ENCODE measurements around the gene RNF5. TPM values are rescaled to one million over a fixed set of nuclear protein-coding genes. Genes with fewer than 3 reads are reported as not detected.

Gene RNF5
- total RNA-seq, 4 donors from 2014 or later, result 78.8 to 101 (median 88.0) TPM

DNA sequence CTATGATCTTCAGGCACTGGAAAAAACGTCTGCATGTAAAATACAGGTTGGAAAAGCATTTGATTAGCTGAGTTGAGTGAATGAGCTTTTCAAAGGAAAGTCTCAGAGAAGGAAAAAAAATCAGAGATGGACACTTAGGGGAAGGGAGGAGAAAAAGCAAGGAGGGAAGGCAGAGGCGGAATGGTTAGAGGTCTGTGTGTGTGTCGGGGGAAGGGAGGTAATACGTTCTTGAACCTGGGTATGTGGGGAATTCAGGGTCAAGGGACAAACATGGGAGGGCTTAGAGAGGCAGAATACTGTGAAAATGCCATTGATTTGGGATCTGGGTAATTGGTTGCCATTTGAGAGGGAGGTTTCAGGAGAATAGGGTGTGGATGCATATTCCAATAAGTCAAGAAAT, 31.5 kb upstream of the RNF5 start:
- Histone ChIP-seq H3K36me3 (peaks cover 0 to 18% of the 10 kb centered on the region in 2 donors), H3K27ac (no peak overlapping the region), H3K4me1 (peaks cover 0 to 24% (median 7%) of the 10 kb centered on the region in 3 donors), H3K4me3 (no peak overlapping the region), H3K27me3 (no peaks in the 10 kb centered on the region), H3K9me3 (no peaks in the 10 kb centered on the region)
- no peak for ATAC-seq
- 29 to 36% methylated on average over 4 of the region's 4 CpGs for WGBS, 2 donors (ENCODE audit: low coverage in 1 of 2)
- TF ChIP-seq, protein P1, sequence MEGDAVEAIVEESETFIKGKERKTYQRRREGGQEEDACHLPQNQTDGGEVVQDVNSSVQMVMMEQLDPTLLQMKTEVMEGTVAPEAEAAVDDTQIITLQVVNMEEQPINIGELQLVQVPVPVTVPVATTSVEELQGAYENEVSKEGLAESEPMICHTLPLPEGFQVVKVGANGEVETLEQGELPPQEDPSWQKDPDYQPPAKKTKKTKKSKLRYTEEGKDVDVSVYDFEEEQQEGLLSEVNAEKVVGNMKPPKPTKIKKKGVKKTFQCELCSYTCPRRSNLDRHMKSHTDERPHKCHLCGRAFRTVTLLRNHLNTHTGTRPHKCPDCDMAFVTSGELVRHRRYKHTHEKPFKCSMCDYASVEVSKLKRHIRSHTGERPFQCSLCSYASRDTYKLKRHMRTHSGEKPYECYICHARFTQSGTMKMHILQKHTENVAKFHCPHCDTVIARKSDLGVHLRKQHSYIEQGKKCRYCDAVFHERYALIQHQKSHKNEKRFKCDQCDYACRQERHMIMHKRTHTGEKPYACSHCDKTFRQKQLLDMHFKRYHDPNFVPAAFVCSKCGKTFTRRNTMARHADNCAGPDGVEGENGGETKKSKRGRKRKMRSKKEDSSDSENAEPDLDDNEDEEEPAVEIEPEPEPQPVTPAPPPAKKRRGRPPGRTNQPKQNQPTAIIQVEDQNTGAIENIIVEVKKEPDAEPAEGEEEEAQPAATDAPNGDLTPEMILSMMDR (IDR thresholded peaks at IDR 0.05), result no peak
- TF ChIP-seq POLR2A (IDR thresholded peaks at IDR 0.05) (no peak), EP300 (IDR thresholded peaks at IDR 0.05) (no peak), POLR2AphosphoS5 (IDR thresholded peaks at IDR 0.05) (no peak)

DNA sequence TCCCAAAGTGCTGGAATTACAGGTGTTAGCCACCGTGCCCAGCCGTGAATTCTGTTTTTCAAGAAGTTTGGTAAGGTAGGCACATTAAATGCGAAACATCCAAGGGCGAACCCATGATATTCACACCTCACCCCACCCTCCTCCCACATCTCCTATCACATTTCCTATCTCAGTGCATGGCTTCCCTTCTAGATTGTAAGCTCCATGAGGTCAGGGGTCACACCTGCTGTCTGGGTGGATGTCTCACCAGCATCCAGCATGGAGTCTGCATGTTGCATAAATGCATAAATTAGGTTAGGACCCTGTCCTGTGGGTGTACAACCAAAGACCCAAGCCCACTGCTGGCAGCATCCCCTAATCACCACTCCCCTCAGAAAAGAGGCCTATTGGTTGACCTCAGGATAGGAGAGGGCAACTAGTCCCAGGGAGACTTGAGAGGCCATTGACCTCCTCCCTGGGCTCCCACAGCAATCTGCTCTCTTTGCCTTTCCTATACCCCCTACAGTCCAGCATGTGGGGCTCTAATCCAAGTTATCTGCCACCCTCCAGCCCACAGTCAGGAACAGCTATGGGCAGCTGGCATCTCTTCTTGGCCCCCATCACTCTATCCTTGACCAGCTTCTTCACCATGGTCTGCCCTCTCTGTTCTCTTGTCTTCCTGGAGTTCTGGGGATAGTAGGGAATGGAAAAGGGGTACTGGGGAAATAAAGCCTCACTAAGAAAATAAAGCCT, 30.6 kb upstream of the RNF5 start:
- TF ChIP-seq POLR2AphosphoS5 (IDR thresholded peaks at IDR 0.05) (no peak), EP300 (IDR thresholded peaks at IDR 0.05) (no peak), POLR2A (IDR thresholded peaks at IDR 0.05) (no peak)
- TF ChIP-seq, protein P1 (IDR thresholded peaks at IDR 0.05), result no peak
- Histone ChIP-seq H3K36me3 (peaks cover 0 to 18% of the 10 kb centered on the region in 2 donors), H3K27ac (no peak overlapping the region), H3K4me1 (peaks cover 4 to 31% (median 13%) of the 10 kb centered on the region in 3 donors), H3K27me3 (no peaks in the 10 kb centered on the region), H3K4me3 (no peak overlapping the region), H3K9me3 (no peaks in the 10 kb centered on the region)
- WGBS, 2 donors (ENCODE audit: low coverage in 1 of 2), result 86 to 89% methylated on average over 3 to 4 of the region's 4 CpGs
- ATAC-seq, result no peak

DNA sequence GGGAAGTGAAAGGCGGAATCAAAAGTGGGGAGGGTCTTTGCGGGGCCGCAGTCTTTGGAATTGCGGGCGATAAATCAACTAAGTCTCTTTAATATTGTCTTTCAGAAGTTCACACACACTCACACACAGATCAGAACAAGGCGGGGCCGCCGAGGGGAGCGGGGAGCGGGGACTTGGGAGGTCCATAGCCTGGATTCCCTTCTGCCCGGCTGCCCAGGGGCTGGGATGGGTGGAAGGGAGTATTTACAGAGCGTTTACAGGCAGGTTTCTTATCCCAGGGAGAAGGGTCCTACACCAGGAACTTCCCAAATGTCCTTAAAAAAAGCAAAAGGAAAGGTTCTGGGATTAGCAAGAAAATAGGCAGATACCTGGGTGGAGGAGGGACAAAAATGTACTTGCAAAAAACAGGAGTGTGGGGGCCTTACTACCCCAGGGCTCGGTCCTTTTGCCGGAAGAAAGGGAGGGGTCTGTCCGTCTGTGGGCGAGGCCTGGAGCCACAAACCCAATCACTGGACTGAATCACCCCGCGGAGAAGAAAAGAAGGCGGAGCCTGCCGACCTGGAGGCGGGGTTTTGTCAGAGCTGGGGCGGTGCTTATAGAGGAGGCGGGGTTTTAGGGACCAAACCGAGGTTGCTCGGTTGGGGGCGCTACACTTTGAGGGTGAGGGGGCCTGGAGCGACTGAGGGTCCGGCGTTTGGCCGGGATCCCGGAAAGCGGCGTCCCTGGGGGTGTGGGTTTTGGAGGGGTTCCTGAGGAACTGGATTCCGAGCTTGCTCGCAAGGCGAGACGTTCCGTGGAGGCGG, 29.7 kb upstream of the RNF5 start:
- no peaks in the 10 kb centered on the region for H3K27me3 ChIP-seq
- peaks cover 0 to 18% of the 10 kb centered on the region in 2 donors for H3K36me3 ChIP-seq
- no peak for ATAC-seq
- peak overlapping the region in 1 of 2 donors; percentile 20 for H3K4me3 ChIP-seq
- 58 to 65% methylated on average over 14 to 26 of the region's 39 CpGs for WGBS, 2 donors (ENCODE audit: low coverage in 1 of 2)
- H3K27ac ChIP-seq, result no peak overlapping the region
- peaks cover 4 to 40% (median 14%) of the 10 kb centered on the region in 3 donors for H3K4me1 ChIP-seq
- H3K9me3 ChIP-seq, result no peaks in the 10 kb centered on the region
- TF ChIP-seq POLR2AphosphoS5 (IDR thresholded peaks at IDR 0.05), result no peak
- TF ChIP-seq, protein P1 (IDR thresholded peaks at IDR 0.05), result no peak
- TF ChIP-seq POLR2A (IDR thresholded peaks at IDR 0.05), result no peak
- no peak for TF ChIP-seq EP300 (IDR thresholded peaks at IDR 0.05)

DNA sequence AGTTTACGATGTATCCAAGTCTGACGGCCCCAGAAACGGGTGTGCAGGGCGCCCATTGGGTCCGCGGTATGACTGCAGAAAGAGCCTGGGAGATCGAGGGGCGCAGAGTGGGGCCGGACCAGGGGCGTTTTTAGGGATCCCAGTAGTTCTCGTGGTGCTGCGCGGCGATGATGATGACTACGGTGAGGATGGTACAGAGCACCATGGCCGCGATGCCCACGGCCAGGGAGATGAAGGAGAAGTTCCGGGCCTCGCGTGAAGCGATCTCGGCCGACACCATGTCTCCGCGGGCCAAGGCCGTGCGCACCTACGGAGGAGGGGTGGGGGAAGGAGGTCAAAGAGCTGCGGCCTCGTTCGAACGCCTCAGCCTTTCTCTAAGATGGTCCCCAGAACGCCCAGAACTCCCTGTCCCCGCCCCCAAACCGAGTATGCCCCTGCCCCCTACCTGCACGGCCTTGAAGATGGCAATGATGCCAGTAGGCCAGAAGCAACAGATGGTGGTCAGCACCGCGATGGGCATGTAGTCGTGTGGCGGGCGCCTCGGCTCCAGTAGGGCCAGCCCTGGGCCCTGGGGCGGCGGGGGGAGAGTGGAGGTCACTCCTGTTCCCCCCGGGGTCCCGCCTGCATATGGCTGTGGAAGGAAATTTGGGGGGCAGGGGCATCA, 29.0 kb upstream of the RNF5 start:
- peaks cover 0 to 18% of the 10 kb centered on the region in 2 donors for H3K36me3 ChIP-seq
- TF ChIP-seq, protein P1 (IDR thresholded peaks at IDR 0.05), result no peak
- TF ChIP-seq POLR2AphosphoS5 (IDR thresholded peaks at IDR 0.05) (no peak), POLR2A (IDR thresholded peaks at IDR 0.05) (no peak), EP300 (IDR thresholded peaks at IDR 0.05) (no peak)
- no peaks in the 10 kb centered on the region for H3K9me3 ChIP-seq
- H3K4me3 ChIP-seq, result peak overlapping the region in 1 of 2 donors; percentile 20
- no peak overlapping the region for H3K27ac ChIP-seq
- no peaks in the 10 kb centered on the region for H3K27me3 ChIP-seq
- H3K4me1 ChIP-seq, result peaks cover 4 to 42% (median 14%) of the 10 kb centered on the region in 3 donors
- no peak for ATAC-seq
- WGBS, 2 donors (ENCODE audit: low coverage in 1 of 2), result 74% methylated on average over 10 of the region's 47 CpGs; no CpG with 5 or more reads in 1 of the 2 donors

Measured in gastroesophageal sphincter (tissue), 4 donors.